GM21619 (cell line): ENCODE measurements around the gene PROB1.
"Not testable (repeated sequence)": the region's sequence is repeated elsewhere in the genome, so short reads cannot be mapped to it uniquely, and the experiment has no call there.

Experiments used
- ATAC-seq: cut with Tn5 transposase; IDR thresholded peaks from one replicate; pipeline ENCODE4 v1.9.1; 2021; ENCODE audit not compliant: unreplicated experiment

Gene PROB1, protein sequence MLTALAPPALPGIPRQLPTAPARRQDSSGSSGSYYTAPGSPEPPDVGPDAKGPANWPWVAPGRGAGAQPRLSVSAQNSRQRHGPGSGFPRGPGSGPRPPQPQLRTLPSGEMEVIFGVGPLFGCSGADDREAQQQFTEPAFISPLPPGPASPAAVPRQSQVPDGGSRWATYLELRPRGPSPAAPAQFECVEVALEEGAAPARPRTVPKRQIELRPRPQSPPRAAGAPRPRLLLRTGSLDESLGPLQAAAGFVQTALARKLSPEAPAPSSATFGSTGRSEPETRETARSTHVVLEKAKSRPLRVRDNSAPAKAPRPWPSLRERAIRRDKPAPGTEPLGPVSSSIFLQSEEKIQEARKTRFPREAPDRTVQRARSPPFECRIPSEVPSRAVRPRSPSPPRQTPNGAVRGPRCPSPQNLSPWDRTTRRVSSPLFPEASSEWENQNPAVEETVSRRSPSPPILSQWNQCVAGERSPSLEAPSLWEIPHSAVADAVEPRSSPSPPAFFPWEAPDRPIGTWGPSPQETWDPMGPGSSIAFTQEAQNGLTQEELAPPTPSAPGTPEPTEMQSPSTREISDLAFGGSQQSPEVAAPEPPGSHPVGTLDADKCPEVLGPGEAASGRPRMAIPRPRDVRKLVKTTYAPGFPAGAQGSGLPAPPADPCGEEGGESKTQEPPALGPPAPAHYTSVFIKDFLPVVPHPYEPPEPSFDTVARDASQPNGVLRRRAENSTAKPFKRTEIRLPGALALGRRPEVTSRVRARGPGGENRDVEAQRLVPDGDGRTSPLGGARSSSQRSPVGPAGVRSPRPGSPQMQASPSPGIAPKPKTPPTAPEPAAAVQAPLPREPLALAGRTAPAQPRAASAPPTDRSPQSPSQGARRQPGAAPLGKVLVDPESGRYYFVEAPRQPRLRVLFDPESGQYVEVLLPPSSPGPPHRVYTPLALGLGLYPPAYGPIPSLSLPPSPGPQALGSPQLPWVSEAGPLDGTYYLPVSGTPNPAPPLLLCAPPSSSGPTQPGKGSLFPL

DNA sequence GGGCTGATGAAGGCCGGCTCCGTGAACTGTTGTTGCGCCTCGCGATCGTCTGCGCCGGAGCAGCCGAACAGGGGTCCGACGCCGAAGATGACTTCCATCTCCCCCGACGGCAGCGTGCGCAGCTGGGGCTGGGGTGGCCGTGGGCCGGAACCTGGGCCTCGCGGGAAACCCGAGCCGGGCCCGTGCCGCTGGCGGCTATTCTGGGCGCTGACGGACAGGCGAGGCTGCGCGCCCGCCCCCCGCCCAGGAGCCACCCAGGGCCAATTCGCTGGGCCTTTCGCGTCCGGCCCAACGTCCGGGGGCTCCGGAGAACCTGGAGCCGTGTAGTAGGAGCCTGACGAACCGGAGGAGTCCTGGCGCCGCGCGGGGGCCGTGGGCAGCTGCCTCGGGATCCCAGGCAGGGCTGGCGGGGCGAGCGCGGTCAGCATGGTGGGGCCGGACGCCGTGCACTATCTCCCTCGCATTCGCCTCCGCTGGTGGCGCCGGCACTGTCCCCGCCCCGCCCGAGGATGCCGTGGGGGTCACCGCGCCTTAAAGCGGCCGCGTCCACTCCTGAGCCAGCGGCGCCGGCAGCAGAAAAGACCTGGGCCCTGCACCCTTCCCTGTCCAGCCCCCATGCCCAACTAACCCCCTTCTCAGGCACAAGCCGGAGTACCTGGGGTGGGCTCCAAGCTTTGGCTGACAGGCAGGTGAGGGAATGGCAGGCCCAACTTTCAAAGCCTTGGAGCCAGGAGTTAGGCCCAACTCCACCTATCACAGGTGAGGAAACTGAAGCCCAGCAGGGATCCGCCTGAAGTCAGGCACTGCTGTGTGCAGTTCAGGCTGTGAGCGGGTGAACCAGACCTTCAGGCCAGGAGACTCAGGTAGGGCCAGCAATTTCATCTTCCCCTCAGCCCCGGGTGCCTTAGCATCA, at the start of gene PROB1:
TSS of gene PROB1 (minus strand) at position 451 of the 913 bp plus-strand sequence. CDS start at position 428, 23 bp downstream.
- no peak for ATAC-seq

DNA sequence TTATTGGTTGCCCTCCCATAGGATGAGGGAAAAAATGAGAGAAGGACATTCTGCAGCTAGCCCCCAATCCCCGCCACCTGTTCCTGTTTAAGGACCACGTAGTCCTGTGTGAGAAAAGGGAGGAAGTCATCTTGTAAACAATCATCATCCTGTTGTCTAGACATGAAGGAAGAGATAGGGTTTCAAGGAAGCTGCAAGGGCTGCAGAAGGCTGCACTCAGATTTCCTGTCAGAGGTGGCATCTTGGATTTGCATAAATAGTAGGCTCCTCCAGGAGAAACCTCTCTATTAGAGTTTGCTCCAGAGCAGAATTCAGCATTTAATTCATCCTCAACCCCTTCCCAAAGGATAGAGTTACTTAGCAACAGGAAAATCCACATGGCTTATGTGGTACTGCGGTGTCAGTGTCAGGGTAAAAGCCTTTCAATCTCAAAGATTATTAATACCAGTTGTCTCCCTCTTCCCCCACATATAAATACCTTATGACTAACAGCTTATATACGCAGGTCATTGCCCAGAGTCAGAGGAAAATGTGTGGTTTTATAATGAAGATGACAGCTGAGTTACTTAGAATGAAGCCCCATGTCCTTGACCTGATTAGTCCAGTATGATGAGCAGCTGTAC, 49.0 kb upstream of the PROB1 start:
- no peak for ATAC-seq

DNA sequence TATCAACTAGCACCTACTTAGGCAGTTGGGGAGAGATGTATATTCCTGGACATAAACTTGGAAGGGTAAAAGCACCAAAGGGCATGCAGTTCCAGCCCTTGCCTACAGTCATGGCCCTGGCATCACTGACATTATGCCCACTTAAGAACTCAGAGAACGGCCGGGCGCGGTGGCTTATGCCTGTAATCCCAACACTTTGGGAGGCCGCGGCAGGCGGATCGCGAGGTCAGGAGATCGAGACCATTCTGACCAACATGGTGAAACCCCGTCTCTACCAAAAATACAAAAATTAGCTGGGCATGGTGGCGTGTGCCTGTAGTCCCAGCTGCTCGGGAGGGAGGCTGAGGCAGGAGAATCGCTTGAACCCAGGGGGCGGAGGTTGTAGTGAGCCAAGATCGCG, 45.5 kb upstream of the PROB1 start:
- ATAC-seq: not testable (repeated sequence)

DNA sequence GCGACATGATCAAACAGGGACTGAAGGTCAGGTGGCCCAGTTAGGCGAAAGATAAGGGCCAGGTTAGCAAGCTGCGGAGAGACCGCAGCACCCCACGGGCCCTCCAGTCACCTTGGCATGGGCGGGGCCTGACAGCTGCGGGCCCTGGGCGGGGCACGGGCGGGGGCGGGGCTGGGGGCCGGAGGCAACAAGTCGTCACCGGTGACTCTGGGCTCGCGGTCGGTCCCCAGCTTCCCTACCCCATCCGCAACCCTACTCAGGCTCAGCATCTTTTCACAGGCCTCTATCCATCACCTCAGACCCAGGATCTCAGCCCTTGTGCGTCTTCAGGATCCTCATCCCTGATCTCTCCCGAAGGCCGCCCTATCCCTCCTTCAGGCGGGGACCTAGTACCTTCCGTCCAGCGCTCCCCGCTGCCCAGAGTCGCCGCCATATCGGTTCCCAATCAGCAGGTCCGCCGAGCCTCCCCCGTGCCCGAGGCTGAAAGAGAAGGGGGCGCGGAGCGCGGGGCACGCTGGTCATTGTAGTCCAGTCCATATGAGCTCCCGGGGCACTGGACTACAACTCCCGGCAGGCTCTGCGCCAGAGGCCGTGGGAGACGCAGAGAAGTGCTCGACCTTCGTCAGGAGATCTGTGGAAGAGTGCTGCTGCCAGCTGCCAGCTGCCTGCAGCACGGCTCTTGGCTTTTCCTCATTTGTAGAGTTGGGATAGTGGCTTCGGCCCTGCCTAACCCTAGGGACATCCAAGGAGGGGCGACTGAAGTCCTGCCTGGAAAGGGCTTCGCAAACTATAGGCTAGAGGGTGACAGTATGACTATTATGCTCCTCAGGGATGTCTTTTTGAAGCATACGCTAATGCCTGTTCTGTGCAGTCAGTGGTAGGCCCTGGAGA, 44.4 kb upstream of the PROB1 start, which contains the start of gene DNAJC18:
TSS of gene DNAJC18 (minus strand) at position 513 of the 891 bp plus-strand sequence. CDS start at position 433, 80 bp downstream.
- ATAC-seq: peak; percentile 90

DNA sequence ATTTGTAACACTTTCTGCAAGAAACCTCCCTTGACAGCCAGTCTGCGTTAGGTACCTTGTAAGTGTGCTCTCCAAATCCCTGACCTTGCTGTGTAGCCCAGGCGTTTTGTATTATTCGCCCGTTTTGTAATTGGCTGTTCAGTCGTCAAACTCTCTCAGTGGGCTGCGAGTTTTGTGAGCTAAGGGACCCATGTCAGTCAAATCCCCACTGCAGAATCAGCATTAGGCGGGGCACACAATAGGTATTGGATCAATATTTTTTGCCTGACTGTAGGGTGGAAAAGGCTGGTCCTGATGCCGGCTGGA, 43.8 kb upstream of the PROB1 start:
- ATAC-seq: no peak

DNA sequence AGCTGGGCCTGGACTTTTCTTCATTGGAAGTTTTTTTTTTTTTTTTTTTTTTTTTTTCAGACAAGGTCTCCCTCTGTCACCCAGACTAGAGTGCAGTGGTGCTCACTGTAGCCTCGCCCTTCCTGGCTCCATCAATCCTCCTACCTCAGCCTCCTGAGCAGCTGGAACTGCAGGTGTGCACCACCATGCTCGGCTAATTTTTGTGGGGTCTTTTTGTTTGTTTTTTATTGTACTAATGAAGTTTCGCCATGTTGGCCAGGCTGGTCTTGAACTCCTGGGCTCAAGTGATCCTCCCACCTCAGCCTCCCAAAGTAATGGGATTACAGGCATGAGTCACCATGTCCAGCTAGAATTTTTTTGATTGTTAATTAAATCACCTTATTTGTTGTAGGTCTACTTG, 40.8 kb upstream of the PROB1 start:
- ATAC-seq: no peak

DNA sequence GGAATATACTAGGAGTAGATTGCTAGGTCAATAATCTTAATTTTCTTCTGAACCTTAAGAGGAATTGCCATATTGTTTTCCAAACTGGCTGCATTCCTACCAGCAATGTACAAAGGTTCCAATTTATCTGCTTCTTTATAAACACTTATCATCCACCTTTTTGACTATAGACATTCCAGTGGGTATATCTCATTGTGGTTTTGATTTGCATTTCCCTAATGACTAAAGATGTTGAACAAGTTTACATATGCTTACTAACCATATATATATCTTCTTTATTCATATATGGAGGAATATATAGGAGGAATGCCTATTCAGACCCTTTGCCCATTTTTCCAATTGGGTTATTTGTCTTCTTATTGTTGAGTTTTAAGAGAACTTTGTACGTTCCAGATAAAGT, 36.8 kb upstream of the PROB1 start:
- no peak for ATAC-seq

DNA sequence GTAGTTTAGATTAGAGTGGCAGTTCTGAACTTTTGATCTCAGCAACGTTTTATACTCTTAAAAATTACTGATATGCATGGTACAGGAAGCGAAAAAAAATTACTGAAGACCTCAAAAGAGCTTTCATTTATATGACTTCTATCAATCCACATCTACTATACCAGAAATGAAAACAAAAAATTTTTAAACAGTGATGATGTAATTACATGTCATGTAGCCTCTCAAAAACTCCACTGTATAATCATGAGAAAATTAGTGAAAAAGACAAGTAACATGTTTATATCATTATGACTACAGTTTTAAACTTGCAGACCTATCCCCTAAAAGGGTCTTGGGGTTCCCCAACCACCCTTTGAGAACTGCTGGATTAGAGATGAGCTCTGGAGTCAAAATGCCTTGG, 35.1 kb upstream of the PROB1 start:
- ATAC-seq: no peak

DNA sequence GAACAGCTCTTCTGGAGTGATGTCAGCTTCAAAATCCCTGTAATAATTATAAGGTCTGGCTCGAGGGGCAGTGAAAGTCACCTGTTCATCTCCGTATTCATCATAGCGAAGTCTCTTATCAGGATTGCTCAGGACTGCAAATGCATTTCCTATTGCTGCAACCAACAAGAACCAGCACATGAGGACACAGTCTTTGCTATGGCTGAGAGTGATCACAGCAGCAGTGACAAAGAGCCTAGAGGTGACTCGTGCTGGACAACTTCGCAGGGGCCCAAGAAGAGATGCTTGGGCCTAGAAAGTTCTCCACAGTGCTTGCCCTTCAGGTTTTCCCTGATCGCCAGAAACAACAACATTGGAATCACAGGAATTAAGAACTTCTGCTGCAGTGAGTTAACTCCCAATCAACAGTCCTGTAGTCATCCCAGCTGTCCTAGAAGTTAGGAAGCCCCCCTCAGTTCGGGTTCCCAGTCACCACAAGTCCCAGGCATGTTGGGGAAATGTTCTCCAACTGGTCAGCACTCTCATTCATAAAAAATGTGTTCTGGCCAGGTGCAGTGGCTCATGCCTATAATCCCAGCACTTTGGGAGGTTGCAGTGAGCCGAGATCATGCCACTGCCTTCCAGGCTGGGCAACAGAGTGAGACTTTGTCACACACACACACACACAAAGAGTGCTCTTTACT, 31.4 kb upstream of the PROB1 start:
- ATAC-seq: no peak

DNA sequence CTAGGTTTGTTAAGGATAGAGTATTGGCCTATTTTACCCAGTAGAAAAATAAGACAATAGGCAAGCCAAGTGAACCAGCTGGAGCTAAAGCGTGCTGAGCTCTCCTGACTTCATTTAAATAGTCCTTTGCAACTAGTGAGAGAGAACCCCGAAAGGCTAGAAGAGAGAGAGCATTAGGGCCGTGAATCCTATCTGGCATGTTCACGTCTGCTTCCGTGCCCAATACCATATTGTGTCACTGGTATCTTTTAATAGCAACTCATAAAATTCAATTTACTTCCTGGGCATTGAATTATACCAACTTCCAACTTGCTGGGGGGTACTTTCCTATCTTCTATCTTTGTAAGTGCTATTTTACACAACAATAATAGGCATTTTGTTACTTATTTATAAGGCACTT, 30.6 kb upstream of the PROB1 start:
- no peak for ATAC-seq

DNA sequence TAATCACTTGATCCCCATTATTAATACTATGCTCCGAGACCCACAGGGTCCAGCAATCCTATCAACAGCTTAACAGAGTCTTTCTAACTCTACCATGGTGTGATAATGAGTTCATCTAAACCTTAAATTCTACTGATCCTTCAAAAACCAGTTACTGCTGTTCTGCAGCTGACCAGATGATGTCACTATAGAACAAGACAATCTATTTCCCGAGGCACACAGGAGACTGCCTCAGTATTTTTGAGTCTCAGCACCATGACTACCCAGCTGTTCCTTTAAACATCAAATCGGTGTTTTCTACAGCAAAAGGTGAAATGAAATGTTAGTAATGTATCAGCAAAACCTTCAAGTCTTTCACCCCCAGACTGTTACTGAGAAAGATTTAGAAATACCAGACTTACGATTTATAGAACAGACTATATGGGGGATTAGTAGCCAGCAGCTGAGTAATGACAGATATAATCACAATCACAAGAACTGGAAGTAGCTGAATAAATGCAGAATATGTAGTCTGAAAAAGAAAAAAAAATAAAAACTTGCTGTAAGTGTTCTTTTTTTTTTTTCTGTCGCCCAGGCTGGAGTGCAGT, 27.5 kb upstream of the PROB1 start:
- peak; percentile 65 for ATAC-seq

DNA sequence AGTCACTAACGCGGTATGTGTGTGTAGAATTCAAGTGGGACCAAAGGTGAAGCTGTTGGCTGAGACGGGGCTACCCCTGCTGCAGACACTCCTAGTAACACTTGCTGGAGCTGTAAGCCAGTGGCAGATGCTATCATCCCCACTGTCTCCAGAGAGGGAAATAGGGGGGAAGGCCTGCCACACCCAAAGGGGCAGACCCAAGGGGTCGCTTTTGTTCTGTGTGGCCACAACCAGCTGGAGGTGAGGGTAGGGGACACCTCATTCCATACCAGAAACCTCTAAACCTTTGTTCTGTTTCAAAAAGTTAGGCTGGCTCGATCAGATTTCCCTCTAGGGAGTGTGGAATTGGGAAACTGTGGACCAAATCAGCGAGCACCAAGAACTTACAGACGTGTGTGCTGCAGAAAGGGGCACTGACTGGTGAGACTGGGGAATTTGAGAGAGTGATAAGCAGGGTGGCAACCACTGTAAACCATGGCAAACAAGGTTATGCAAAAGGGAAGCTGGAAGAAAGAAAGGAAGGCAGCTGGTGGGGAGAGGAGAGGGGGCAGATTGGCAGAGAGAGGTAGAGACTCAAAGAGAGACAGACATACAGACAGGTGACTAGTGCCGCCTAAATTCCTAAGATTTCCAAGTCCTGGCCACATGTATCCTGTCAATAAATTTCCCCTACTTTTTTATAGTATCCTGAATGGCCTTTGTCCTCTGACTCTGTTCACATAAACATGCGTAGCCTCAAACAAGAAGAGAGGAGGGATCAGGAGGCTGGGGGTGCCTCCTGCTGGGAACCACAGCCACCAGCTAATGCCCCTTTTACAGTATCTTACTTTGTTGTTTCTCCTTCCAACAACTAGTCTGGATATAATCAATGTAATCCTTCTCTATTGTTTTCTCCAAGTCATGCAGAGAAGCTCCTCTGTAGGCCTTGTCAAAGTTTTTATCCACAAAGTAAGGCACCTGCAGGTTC, 24.6 kb upstream of the PROB1 start:
- ATAC-seq: no peak

DNA sequence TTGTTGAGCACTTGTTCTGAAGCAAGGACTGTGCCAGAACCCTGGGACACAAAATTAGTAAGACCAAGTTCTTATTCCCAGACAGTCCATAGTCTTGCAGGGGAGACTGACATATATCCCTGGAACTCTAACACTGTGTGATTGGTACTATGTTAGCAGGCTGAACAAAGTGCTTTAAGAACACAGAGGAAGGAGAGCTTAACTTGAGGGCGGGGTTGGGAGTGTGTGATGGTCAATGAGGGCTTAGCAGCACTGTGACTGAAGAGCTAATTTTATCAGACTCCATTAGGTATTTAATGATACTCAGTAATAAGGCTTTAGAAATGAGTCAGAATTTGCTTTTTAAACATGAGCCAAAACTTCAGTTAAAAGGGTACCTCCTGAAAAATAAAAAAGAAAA, 23.9 kb upstream of the PROB1 start:
- no peak for ATAC-seq

DNA sequence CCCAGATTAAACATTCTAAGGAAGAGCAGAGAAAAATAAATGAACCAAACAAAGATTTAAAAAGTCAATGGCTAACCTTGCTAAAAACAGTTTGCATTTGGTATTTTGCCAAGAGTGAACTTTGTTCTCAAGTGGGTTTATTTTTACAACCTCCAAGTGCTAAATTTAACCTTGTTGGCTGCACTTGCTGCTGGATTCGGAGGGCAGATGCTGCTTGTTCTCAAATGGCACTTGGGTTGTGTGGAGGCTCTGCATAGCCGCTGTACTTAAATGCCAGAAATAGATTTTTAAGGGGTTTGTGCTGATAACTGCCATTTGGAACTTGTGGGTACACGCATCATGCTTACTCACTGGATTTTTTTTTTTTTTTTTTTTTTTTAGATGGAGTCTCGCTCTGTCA, 22.3 kb upstream of the PROB1 start:
- ATAC-seq: no peak

DNA sequence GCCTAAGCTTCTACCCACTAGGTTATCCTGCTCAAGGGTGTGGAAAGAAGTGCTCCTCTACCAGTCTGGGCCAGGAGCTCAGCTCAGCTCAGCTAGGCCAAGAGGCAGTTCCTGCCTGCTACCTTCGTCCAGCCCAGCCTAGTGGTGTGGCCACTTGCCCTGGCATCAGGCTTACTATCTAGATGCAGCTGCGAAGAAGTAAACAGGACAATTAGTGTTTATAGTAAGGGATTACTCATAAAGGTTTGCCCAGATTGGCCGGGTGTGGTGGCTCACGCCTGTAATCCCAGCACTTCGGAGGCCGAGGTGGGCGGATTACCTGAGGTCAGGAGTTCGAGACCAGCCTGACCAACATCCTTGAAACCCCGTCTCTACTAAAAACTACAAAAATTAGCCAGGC, 21.7 kb upstream of the PROB1 start:
- no peak for ATAC-seq

DNA sequence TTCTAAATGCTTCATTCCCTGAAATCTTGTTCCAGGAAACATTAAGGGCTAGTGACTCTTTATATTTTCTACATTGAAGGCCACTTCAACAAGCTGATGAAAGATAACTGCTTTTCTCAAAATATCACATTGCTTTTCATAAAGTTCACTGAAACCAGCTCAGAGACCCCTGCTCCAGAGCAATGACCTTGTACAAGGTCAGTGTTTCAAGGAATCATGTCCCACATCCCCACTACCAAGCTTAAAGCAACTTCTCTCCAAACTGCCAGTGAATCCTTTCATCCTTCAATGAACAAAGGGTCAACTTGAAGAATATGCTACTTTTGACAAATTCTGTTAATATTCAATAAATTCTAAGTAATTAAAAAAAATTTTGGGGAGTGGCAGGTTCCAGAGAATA, 21.0 kb upstream of the PROB1 start:
- ATAC-seq: no peak

DNA sequence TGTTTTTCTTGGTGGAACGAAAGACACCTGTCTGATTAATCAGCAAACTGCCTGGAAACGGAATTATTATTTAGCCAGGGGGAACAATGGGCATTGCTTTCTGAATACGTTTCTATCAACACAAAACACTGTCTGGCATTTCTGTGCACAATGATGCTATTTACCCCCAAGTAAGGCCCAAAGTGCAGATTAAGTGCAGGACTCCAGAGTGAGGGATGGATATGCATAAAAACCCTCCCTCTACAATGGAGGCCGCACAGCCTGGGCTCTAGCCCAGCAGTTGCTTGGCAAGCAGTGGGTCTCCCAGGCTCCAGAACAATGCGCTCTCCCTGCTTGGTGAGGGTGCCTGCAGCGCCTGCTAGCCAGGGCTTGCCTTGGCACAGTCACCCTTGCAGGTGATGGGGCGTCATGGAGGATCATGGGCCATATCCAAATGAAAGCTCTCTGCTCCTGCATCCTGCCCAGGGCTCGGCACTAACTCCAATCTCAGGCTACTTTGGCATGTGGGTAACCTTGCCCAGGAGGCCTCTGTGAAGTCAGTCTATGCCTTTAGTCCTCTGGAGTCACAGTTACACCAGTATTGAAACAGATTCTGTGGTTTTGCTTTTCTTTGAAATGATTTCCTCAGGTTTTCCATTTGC, 20.4 kb upstream of the PROB1 start:
- no peak for ATAC-seq
